Left ventricle myocardium superior (tissue), 1 donor: ENCODE data around the gene KRT74. TPM values are rescaled to one million over a fixed set of nuclear protein-coding genes. Genes with fewer than 3 reads are reported as not detected.
A peak's percentile ranks its signal among the peaks of the same experiment; 100 is the strongest.

Experiments used
- ATAC-seq: fragments of 200-7000 bp; cut with Tn5 transposase; one replicate; pipeline ENCODE4 v1.9.1; 2020; ENCODE audit warnings: mild to moderate bottlenecking, moderate library complexity
- DNase-seq: peaks from one replicate; pipeline ENCODE4 v3.0.0-alpha.2; 2020
- intact Hi-C: fragments of 100-400 bp; cut with micrococcal nuclease; formaldehyde crosslinking; loops from one replicate; pipeline ENCODE4 v1.11.0; 2022
- total RNA-seq: library from RNA; stranded (reverse); fragmentation: NEBNext Ultra II Directional; extraction: Animal tissue kit (Norgen Biotek cat#: 25700); gene quantifications from one replicate; pipeline ENCODE4 v1.2.1, GENCODE V29; 2021
- donor health status: DM: no; HTN: yes; CAD: no; lungs with severe emphysema.

Gene KRT74
- total RNA-seq, 1 donor from 2014 or later = not detected

- ATAC-seq (peak; percentile 38), DNase-seq (peak; percentile 39)
- intact Hi-C loops = no loop called here
Measured at GRCh38 chr12:52543985-52544883, 29.4 kb downstream of the KRT74 start.

- DNase-seq = no peak
- ATAC-seq = no peak
- intact Hi-C loops = no loop called here
Measured at GRCh38 chr12:52542785-52543318, 30.8 kb downstream of the KRT74 start.

GRCh38 chr12:52542157-52542556 lies 31.5 kb downstream of the KRT74 start:
- DNase-seq (no peak), ATAC-seq (no peak)
- intact Hi-C loops = no loop called here

GRCh38 chr12:52541709-52542108 lies 31.9 kb downstream of the KRT74 start:
- no peak for ATAC-seq
- intact Hi-C loops = no loop called here

GRCh38 chr12:52540531-52540930 lies 33.1 kb downstream of the KRT74 start:
- ATAC-seq = no peak
- intact Hi-C loops = no loop called here
- no peak for DNase-seq

More at GRCh38 chr12:52541709-52542108, 31.9 kb downstream of the KRT74 start:
- no peak for DNase-seq

GRCh38 chr12:52539821-52540173 lies 33.8 kb downstream of the KRT74 start:
- intact Hi-C loops = no loop called here
- no peak for DNase-seq
- ATAC-seq = no peak

- DNase-seq = no peak
- intact Hi-C loops = no loop called here
- no peak for ATAC-seq
Measured at GRCh38 chr12:52539083-52539820, 34.4 kb downstream of the KRT74 start.

GRCh38 chr12:52537101-52537500 lies 36.5 kb downstream of the KRT74 start:
- intact Hi-C loops = no loop called here
- ATAC-seq (peak; percentile 26), DNase-seq (no peak)

GRCh38 chr12:52535574-52535973 lies 38.1 kb downstream of the KRT74 start:
- DNase-seq = no peak
- ATAC-seq = no peak
- intact Hi-C loops = no loop called here

GRCh38 chr12:52534482-52534881 lies 39.2 kb downstream of the KRT74 start:
- intact Hi-C loops = no loop called here

GRCh38 chr12:52533686-52534470 lies 39.8 kb downstream of the KRT74 start:
- intact Hi-C loops = no loop called here
- ATAC-seq (no peak), DNase-seq (no peak)

More at GRCh38 chr12:52534482-52534881, 39.2 kb downstream of the KRT74 start:
- ATAC-seq (no peak), DNase-seq (no peak)

GRCh38 chr12:52532636-52533035 lies 41.0 kb downstream of the KRT74 start:
- DNase-seq = no peak
- intact Hi-C loops = no loop called here

GRCh38 chr12:52531566-52532300 lies 41.9 kb downstream of the KRT74 start:
- no peak for ATAC-seq
- intact Hi-C loops = no loop called here
- no peak for DNase-seq

More at GRCh38 chr12:52532636-52533035, 41.0 kb downstream of the KRT74 start:
- no peak for ATAC-seq

- ATAC-seq = no peak
- DNase-seq = no peak
- intact Hi-C loops = no loop called here
Measured at GRCh38 chr12:52530905-52531304, 42.7 kb downstream of the KRT74 start.

- ATAC-seq = no peak
Measured at GRCh38 chr12:52530366-52530765, 43.3 kb downstream of the KRT74 start.

GRCh38 chr12:52529846-52530245 lies 43.8 kb downstream of the KRT74 start:
- intact Hi-C loops = no loop called here
- DNase-seq = no peak
- no peak for ATAC-seq

More at GRCh38 chr12:52530366-52530765, 43.3 kb downstream of the KRT74 start:
- intact Hi-C loops = no loop called here
- DNase-seq = no peak

- DNase-seq (no peak), ATAC-seq (no peak)
- intact Hi-C loops = no loop called here
Measured at GRCh38 chr12:52529417-52529816, 44.2 kb downstream of the KRT74 start.

GRCh38 chr12:52528641-52529143 lies 45.0 kb downstream of the KRT74 start:
- intact Hi-C loops = no loop called here
- ATAC-seq (no peak), DNase-seq (no peak)
